NOMO-1 treated with DMSO at 0.1 percent for 48 hours (cell line): Measurements from ENCODE around the gene CHRM5.
A peak's percentile ranks its signal among the peaks of the same experiment; 100 is the strongest.

Experiments
- DNase-seq: peaks from one replicate; lab custom pipeline; 2025; ENCODE audit not compliant: unreplicated experiment; lab: John Stamatoyannopoulos, UW

The CHRM5 gene, protein sequence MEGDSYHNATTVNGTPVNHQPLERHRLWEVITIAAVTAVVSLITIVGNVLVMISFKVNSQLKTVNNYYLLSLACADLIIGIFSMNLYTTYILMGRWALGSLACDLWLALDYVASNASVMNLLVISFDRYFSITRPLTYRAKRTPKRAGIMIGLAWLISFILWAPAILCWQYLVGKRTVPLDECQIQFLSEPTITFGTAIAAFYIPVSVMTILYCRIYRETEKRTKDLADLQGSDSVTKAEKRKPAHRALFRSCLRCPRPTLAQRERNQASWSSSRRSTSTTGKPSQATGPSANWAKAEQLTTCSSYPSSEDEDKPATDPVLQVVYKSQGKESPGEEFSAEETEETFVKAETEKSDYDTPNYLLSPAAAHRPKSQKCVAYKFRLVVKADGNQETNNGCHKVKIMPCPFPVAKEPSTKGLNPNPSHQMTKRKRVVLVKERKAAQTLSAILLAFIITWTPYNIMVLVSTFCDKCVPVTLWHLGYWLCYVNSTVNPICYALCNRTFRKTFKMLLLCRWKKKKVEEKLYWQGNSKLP

DNA sequence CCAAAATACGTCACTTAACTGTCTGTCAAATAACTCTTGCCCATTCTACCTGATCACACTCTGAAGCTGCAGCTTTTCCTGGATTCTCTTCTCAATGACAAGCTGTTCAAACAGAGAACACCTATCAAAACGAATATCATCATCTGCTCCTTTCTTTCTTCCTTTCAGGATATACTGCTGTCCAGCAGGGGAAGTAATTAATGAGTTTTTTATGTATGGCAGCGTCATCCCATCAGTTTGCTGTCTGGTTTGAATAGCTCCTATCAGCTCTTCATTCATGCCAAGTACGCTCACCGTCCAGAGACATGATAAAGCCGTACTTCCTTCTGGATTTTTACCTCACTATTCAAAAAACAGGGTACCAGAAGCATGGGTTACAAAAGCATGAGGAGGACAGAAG lies at the start of gene CHRM5:
CHRM5 (plus strand) TSS at position 274 of the 400 bp plus-strand sequence. CDS start 94,221 bp downstream, outside the sequence.
- DNase-seq: no peak

DNA sequence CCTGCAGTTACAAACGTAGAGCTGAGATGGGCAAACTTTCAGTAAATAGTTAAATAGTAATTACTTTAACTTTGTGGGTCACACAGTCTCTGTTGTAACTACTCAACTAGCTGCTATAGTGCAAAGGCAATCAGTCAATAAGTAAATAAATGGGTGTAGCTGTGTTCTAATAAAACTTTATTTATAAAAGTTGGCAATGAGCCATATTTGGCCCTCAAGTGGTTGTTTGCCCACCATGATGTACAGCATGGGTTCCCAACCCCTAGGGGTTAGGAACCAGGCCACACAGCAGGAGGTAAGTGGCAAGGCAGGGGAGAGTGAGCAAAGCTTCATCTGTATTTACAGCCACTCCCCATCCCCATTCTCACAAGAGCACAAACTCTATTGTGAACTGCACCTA lies 44.9 kb upstream of the CHRM5 start:
- no peak for DNase-seq

DNA sequence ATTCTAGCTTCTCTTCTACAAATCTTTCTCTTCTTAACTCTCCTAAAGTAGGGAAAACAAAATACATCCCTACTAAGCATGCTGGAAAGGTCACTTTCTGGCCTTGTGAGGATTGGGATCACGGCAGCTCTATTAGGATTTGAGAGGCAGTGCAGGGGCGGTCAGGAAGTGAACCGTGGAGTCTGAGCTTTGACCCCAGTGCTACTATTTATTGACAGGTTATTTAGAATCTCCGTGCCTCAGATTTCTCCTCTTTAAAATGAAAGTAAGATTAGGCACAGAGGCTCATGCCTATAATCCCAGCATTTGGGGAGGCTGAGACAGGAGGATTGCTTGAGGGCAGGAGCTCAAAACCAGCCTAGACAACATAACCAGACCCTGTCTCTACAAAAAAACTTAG lies 42.0 kb upstream of the CHRM5 start:
- DNase-seq: no peak

DNA sequence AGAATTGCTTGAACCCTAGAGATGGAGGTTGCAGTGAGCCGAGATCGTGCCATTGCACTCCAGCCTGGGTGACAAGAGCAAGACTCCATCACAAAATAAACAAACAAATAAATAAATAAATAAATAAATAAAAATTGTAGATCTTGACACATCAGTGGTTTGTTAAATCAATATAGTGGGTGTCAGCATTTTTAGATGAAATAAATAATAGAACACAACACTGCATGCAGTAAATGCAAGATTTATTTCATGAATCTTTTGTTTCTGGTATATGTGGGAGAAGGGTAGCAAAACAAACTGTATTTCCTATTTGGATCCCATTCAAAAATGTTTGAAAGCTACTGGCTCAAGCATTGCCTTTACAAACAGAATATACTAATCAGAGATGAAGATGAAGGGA lies 35.6 kb upstream of the CHRM5 start:
- DNase-seq: no peak

DNA sequence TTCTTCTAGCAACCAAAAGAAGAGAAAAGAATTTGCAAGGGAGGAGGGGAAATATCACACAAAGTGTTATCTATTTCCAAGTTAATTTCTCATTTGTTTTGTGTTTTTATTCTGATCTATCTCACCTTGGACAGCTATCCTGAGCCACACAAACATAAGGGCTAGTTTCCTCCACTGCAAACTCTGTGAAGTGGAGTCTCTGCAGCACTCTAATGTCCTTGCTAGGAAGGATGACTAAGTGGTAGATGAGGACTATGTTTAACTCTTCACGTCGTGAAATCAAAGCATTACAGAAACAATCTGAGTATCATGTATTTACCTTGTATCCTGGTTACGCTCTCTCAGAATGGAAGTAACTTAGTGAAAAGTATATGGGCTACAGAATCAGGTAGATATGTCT lies 33.9 kb upstream of the CHRM5 start:
- no peak for DNase-seq

DNA sequence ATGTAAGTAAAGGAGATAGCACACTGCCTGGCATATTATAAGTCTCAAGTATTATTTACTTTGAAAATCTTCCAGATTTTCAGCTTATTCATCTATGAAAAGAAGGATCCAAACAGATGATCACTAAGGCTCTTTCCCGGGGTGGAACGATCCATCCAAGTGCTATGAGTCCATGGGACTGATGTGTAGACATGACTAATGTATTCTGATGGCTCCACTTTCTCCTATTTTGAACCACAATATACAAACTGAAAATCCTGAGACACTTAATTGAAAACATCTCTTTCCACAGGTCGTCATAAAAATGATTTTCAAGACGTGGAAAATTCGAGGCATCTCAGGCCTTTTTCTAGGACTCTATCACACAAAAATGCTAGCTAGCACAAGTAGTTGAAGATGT lies 33.4 kb upstream of the CHRM5 start:
- no peak for DNase-seq

DNA sequence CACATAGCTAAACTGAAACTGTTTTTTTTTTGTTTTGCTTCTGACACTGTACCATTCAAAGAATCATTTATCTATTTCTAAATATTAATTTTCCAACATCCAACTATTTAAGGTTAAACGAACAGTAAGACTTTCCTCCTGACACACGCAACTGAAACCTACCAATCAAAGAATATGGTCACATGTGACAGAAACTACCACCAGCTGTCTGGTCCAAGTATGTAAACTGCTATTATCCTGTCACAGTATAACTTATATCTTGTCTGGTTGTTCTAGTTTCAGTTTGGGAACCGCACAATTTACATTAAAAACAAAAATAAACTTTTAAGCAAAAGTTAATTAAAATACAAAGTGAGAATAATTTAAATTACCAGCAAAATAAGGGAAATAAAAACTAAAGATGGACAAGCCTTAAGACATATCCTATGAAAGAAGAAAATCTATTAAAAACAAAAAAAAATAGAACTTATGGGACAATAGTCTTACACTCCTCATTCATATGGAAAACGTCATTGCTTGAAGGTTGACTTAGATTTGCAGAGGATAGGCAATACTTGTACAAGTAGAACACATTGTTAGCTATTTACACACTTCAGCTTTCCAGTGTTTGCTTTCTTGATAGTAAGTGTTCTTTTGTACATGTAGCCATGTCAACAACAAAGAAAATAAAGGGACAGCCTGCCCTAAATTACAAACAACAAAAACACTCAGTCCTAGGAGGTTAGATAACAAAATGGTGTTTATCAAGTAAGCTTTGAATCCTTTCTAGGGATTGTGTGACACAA lies 26.8 kb upstream of the CHRM5 start:
- DNase-seq: no peak

DNA sequence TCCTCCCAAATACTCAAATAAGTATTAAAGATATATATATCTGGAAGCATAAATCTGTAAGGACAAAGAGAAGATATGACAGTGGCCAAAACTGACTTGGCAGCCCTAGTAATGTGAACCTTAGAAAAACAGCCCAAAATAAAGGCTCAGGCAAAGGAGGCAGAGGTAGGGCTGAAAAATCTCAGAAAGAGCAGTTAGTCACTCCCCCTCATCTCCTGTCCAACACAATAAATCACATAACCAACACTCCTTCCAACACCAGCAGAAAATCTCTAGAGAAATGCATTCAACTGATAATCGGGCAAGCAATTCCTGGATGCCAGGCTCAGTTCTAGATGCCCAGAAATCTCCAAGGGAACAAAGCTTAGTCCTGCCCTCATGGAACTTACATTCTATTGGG lies 22.1 kb upstream of the CHRM5 start:
- no peak for DNase-seq

DNA sequence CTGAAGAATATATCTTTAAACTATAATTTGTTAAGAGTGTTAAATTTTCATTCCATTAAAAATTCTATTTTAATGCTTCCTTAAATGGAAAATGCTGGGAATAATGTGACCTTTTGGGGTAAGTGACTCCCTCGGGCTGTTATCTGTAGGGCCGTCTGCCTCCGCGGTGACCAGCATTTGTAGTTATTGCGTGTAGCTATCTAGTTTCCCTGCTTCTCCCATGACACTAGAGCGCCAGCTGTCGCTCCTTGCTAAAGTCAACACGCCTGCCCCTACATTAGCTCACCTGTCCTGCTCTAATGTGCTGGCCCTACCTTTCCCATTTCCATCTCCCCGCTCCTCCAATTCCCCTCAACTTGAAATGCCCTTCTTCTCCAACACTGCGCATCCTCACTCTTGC lies 12.4 kb upstream of the CHRM5 start:
- DNase-seq: no peak

DNA sequence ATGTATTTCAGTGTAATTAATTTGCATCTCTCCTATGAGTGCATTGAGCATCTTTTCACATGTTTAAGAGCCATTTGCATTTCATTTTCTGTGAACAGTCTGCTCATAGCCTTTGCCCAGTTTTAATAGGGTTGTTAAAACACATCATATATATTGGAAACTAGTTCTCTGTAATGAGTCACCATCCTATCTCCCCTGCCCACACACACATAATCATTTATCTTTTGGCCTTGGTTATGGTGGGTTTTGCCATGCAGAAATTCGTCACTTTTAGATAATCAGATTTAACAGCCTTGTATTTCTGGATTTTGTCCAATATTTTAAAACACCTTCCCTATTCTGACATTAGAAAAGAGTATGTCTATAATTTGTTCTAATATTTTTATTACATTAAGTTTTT lies 11.9 kb upstream of the CHRM5 start:
- no peak for DNase-seq

DNA sequence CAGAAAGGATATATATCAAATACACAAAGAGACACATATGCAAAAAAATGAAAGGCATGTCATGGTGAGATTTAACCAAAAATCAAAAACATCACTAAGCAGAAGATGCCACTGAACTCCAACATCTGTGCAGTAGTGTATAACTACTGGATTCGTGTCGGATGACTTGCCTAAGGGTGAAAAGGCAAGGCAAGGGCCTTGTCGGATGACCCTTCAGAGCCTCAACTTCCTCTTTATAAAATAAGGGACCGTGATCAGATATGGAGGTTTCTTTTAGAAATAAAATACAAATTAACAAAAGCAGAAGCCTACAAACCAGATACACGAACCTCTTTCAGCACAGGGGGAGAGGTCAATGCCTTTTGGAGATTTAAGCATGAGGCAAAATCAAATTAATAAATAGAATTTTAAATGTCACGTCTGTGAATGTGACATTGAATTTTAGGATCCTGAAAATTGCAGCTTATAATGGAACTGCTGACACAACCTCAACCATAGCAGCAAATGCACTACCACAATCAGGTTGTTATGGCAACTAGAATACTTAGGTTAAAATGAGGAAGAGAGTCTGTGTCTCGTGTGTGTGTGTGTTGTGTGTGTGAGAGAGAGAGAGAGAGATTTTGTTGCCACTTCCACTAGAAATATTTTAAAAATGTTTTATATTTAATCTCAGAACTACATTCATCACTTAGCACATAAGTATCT lies 8.3 kb upstream of the CHRM5 start:
- DNase-seq: peak; percentile 75

DNA sequence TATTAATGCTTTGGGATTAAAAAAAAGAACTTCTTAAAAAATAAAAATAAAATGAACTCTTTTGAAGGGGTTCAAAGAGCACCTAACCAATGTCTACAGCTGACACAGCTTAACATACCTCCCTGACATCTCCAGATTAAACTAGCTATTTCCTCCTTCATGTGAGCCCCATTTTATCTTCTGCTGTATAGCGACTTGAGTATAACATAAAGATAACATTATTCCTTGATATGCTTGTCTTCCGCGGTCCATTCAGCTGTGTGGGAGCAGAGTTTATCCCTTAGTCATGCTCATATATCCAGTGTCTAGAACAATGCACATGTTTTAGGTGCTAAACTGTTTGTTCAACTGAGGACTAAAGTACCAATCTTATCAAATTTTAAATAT lies 7.8 kb upstream of the CHRM5 start:
- no peak for DNase-seq

DNA sequence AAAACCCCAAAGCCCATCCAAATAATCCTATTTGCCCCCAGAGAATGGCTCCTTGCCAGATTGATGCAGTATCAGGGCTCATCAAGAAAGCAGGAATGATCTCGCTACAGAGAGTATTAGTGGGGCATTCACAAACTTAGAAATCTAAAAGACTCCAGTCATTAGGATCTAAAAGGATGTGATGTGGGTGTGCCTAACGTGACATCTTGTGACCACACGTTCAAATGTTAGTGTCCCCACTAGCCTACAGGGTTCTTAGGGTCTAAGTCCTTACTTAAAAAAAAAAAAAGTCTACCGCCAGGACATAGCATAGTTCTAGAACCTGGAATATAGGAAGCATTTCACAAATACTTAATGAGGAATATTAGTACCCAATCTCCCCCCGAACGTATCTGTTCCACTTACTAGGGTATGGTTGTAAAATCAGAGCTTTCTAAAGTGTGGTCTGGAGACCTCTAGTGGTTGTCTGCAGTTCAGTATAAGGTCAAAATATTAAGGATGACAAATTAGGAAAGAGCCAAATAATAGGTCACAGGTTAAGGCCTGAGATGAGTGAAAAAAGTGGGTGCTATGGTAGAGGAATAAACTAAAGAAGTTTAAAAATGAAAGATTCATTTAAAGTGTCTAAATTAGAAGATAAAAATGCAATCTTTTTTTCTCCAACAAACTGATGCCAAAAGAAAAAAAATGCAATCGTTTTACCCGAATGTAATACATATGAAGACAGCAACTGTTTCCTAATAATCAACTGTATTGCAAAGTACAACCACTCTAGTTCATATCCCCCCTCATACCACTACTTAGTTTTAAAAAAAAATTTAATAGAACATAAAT lies 4.2 kb upstream of the CHRM5 start:
- peak; percentile 37 for DNase-seq

DNA sequence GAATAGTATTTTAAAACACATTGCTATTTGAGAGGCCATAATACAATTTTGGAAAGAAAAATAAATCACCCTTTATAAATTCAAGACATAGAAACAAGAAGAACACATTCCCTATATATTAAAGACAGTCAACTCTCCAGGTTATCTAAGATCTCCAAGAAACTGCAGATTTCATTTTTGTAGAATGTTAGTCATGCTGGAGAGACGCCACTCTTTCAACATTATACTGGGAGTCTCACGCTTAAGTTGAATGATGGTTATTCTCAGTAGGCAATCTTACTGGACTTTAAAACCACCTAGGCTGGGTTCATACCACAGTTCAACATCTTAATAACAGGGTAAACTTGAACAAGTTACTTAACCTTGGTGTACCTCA lies 3.6 kb upstream of the CHRM5 start:
- DNase-seq: no peak

DNA sequence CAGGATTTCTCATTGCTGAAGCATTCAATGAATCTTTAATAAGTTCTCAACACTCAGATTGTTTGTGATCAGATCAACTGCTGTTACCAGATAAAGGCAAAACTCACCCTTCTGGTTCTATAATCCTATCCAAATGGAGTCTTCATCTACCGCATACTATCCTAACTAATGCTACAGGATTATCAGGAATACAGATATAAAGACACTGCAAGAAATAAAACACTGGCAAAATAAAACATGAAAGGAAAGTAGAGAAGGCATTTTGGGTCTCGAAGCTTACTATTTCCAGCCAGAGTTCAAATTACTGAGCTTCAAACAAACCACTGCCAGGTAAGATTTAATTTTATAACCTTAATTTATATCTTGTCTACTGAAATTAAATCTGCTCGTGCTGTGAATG lies 524 bp downstream of the CHRM5 start:
- DNase-seq: no peak

DNA sequence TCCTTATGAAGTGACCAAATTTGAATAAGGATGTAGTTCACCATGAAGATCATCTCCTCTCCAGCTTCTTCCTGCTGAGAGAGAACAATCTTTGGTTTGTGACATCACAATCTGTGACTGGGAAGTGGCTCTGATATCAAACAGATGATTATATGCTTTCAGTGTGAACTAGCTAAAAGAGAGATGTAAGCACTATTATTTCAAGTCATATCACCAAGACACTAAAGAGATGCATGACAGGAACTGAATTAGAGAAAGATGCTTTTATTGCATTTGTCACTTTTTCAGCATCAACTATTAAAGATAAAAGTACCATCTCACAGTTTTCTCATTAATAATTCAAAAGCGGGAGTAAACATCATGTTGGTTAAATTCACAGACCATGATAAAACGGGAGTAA lies 3.5 kb downstream of the CHRM5 start:
- DNase-seq: no peak

DNA sequence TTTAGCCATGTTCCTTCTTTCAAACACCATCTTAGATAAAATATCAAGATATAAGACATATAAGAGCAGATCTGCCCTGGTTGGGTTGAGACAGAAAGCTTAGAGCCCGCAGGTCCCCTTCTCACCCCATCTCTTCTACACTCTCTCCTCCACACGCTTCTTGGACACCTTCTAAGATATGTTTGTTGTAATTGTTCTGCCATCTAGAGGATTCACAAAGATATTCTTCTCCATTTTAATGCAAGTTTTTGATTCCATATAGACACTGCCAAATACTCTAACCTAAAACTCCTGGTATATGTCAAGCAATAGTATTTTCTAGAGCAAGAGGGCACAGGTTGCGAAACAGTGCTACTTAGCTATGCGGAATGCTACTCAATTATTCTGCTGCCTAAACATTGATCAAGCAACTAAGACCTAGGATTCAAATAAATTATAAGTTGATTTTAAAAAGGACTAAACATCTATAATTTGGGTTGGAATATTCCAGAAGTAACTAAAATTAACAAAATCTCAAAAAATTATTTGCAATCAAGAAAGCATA lies 6.8 kb downstream of the CHRM5 start:
- DNase-seq: no peak

DNA sequence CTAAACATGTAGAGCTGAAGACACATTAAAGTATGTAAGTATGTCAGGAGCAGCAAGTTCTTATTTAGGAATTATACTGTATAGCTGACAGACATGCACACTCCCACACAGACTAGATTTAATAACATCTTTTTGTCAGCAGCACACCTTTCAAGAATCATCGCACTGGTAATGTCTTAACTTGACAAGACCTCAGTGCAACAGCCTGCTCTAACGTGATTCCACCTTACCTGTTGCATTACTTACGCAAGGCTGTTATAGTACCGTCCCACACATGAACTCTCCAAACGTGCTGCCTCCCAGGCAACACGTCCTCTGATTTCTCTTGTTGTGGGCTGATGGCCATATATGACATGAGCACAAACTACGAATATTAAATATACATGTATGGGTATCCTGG lies 11.9 kb downstream of the CHRM5 start:
- no peak for DNase-seq

DNA sequence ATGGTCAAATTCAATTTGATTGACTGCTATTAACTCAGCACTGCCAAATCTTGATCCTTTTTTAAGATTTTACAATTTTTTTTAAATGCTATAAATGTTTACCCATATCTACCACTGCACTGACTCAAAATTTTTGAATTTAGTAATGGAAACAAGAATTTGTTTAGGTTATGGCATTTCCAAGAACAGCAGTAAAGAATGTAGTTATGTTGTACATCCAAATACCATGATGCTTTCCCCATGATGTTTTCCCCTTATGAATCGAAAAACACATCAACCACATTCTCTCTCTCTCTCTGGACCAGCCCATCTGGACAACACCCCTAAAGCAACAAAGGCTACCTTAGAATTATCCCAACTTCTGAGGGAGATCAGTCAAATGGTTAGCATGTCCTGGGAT lies 14.2 kb downstream of the CHRM5 start:
- DNase-seq: no peak

DNA sequence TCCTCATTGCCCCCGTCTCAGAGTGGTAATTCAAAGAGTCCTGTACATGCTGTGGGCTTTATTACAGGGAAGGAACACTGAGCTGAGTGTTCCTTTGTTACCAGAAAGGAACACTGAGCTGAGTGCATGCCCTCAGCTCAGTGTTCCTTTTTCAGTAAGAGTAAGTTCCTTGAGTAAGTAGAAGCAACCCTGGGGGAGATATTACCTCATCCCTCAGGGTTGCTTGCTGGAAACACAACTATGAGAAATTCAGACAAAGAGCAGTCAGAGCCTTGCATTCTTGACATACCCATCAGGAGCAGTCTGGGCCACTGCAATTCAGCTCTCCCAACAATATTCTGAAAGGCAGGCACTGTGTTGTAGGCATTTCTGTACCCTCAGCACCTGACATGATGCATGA lies 17.0 kb downstream of the CHRM5 start:
- DNase-seq: no peak

DNA sequence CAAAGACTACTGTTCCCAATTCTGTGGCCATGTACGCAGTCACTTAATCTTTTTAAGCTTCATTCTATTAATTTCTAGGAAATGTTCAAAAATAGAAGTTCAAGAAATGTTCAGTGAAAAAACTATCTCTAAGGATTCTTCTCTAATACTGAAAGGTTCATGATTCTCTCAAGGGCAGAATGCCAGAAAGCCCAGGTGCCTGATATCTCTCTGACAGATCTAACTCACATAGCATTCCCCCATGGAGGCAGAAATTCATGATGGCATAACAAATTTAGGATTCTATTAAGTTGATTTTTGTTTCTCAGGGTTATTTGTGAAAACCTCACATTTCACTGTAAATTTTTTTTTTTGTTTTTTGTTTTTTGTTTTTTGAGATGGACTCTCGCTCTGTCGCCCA lies 17.5 kb downstream of the CHRM5 start:
- DNase-seq: no peak
